ENCODE data around the gene NUP62. TPM values are rescaled to one million over a fixed set of nuclear protein-coding genes. Genes with fewer than 3 reads are reported as not detected.

Gene NUP62
- total and polyA plus RNA-seq, 2 experiments from 2014 or later = 43.3 to 71.3 TPM

DNA sequence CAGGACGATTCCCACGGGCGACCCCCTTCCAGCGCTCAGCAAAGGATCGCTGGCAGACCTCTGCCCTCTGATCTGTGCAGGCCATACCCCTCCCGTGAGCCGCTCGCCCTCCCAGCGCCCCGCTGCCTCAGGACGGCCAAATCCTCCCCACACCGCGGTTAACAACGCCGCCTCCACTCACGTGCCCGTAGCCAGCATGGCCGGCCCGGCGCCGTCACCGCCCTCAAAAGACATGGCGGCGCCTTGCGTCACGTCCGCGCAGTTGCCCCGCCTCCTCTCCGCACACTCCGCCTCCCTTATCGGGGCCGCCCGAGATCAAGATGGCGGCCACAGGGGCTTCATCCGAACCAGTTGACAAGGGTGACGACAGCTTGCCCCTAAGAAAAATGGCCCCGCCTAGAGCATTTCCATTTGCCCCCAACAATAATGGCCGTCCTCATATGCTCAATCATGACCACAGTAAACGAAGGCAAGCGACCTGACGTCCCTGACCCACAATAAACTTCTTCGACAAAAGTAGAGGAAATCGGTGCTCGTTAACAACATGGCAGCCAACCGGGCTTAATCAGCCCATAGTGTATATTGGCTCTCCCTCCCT is 52.8 kb downstream of the NUP62 start:
- peak overlapping the region; percentile 76 for H3K4me3 ChIP-seq
- peaks cover 10% of the 10 kb centered on the region for H3K36me3 ChIP-seq
- DNase-seq (ENCODE audit: low read depth in 1 of 2, low spot score in 1 of 2) = peak; percentile 99 to 100
- peak overlapping the region; percentile 99 for H3K27ac ChIP-seq
- no peaks in the 10 kb centered on the region for H3K4me1 ChIP-seq (ENCODE audit: low read depth)
- H3K27me3 ChIP-seq = no peaks in the 10 kb centered on the region
- TF ChIP-seq, protein P1, sequence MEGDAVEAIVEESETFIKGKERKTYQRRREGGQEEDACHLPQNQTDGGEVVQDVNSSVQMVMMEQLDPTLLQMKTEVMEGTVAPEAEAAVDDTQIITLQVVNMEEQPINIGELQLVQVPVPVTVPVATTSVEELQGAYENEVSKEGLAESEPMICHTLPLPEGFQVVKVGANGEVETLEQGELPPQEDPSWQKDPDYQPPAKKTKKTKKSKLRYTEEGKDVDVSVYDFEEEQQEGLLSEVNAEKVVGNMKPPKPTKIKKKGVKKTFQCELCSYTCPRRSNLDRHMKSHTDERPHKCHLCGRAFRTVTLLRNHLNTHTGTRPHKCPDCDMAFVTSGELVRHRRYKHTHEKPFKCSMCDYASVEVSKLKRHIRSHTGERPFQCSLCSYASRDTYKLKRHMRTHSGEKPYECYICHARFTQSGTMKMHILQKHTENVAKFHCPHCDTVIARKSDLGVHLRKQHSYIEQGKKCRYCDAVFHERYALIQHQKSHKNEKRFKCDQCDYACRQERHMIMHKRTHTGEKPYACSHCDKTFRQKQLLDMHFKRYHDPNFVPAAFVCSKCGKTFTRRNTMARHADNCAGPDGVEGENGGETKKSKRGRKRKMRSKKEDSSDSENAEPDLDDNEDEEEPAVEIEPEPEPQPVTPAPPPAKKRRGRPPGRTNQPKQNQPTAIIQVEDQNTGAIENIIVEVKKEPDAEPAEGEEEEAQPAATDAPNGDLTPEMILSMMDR (IDR thresholded peaks at IDR 0.05; ENCODE audit: low read depth, low read length) = no peak
- H3K9me3 ChIP-seq (ENCODE audit: low read depth) = no peaks in the 10 kb centered on the region

DNA sequence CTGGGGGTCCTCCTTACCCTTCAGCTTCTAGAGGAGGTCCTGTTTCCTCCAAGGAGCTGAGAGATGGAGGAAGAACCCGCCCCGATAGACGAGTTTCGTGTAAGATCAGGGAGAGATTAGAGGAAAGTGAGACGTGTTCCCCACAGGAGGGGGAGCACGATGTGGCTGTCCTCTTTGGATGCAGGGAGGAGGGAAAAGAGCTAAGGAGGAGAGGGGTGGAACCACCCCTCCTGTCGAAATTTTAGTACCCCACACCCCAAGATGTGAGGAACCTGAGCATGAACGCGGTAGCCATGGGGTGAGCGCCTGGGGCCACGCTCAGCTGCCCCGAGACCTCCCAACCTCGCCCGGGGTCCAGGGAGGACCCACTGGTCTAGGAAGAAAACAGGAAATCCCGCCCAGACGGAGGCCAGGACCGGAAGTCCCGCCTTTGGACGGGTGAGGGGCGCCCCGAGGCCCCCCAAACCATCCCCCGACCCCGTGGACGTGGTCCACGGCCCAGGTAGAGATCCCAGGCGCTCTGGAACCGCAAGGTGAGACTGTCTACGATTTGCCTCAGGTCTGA is 53.4 kb downstream of the NUP62 start:
- TF ChIP-seq, protein P1 (IDR thresholded peaks at IDR 0.05; ENCODE audit: low read depth, low read length) = no peak
- DNase-seq (ENCODE audit: low read depth in 1 of 2, low spot score in 1 of 2) = peak; percentile 51 to 68
- Histone ChIP-seq H3K9me3 (ENCODE audit: low read depth) (no peaks in the 10 kb centered on the region), H3K27me3 (no peaks in the 10 kb centered on the region), H3K4me1 (ENCODE audit: low read depth) (no peaks in the 10 kb centered on the region), H3K36me3 (peaks cover 10% of the 10 kb centered on the region), H3K27ac (peak overlapping the region; percentile 99), H3K4me3 (peak overlapping the region; percentile 76)

DNA sequence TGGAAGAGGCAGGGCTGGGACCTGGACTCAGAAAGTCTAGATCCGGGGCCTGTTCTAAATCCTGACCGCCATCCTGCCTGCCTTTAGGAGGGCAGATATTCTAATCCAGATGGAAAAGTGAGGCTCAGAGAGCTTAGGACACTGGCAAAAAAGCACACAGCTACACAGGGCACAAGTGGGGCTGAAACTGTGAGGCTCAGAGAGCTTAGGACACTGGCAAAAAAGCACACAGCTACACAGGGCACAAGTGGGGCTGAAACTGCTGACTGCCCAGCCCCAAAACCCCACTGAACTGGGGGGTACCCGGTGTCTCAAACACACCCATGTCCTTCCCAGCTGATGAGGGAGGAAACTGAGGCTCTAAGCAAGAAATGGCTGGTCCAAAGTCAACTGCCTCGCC is 54.1 kb downstream of the NUP62 start:
- Histone ChIP-seq H3K4me1 (ENCODE audit: low read depth) (no peaks in the 10 kb centered on the region), H3K27ac (peak overlapping the region; percentile 99), H3K4me3 (peak overlapping the region; percentile 76), H3K27me3 (no peaks in the 10 kb centered on the region), H3K9me3 (ENCODE audit: low read depth) (no peaks in the 10 kb centered on the region), H3K36me3 (peaks cover 3% of the 10 kb centered on the region)
- TF ChIP-seq, protein P1 (IDR thresholded peaks at IDR 0.05; ENCODE audit: low read depth, low read length) = no peak
- DNase-seq (ENCODE audit: low read depth in 1 of 2, low spot score in 1 of 2) = no peak

DNA sequence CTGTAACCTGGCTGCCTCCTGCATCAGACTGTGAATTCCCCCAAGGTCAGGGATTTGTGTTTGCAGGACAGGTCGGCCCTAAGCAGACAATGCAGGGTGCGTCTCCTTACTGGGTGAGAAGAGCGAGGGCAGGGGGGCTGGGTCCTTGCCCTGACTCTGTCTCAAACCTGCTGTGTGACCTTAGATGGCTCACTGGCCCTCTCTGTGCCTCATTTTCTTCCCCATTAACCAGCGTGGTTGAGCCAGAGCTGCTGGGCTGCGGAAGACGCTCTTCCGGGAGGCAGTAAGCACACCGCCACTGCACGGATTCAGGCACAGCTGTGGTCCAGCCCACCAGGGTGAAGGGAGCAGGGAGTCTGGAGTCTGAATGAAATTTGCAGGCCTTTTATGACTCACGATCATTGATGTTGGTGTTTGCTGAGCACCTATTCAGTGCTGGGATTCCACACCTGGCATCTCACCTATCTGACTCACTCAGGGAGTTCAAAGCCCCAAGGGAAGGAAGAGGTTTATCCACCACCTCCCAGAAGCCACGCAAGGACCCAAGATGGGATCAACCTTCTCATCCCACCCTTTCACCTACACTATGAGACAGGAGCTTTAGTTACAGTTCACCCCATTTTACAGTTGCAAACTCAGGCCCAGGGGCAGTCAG is 54.7 kb downstream of the NUP62 start:
- H3K4me3 ChIP-seq = no peak overlapping the region

DNA sequence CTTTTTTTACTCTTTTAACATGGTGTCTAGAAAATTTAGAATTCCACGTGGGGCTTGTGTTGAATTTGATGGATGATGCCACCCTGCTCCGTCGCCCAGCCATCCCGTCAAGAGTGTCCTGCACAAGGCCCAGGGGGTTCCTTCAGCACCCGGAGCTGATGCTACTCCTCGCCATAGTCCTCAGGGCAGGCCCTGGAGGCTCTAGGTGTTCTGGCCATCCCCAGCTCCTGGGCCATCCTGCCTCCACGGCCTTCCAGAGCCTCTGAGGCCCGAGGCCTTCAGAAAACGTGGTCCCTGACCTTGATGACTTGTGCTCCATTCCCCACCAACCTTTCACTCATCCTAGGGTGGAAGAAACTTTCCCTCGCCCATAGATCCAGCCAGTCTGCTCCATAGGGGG is 55.5 kb downstream of the NUP62 start:
- Histone ChIP-seq H3K27me3 (no peaks in the 10 kb centered on the region), H3K36me3 (no peaks in the 10 kb centered on the region)
- TF ChIP-seq, protein P1 (IDR thresholded peaks at IDR 0.05; ENCODE audit: low read depth, low read length) = no peak

More for the DNA sequence above, 54.7 kb downstream of the NUP62 start:
- no peaks in the 10 kb centered on the region for H3K9me3 ChIP-seq (ENCODE audit: low read depth)
- TF ChIP-seq, protein P1 (IDR thresholded peaks at IDR 0.05; ENCODE audit: low read depth, low read length) = no peak
- no peak overlapping the region for H3K27ac ChIP-seq
- no peak for DNase-seq (ENCODE audit: low read depth in 1 of 2, low spot score in 1 of 2)
- H3K4me1 ChIP-seq (ENCODE audit: low read depth) = no peaks in the 10 kb centered on the region
- H3K27me3 ChIP-seq = no peaks in the 10 kb centered on the region
- no peaks in the 10 kb centered on the region for H3K36me3 ChIP-seq

More for the DNA sequence above, 55.5 kb downstream of the NUP62 start:
- no peak overlapping the region for H3K27ac ChIP-seq
- H3K4me1 ChIP-seq (ENCODE audit: low read depth) = no peaks in the 10 kb centered on the region
- H3K9me3 ChIP-seq (ENCODE audit: low read depth) = no peaks in the 10 kb centered on the region
- H3K4me3 ChIP-seq = no peak overlapping the region
- no peak for DNase-seq (ENCODE audit: low read depth in 1 of 2, low spot score in 1 of 2)

Measured in cardiac muscle cell (in vitro differentiated cells and primary cell).